ENCODE results near the gene TTC34. TPM values are rescaled to one million over a fixed set of nuclear protein-coding genes. Genes with fewer than 3 reads are reported as not detected.

Gene TTC34
- total RNA-seq, 4 donors from 2014 or later = 0.17 to 0.75 (median 0.27) TPM

GRCh38 chr1:2837823-2838222 lies 36.3 kb upstream of the TTC34 start:
- no peak for TF ChIP-seq CTCF (IDR thresholded peaks at IDR 0.05; ENCODE audit: low read depth)

- TF ChIP-seq CTCF (IDR thresholded peaks at IDR 0.05; ENCODE audit: low read depth) = no peak
Measured at GRCh38 chr1:2837316-2837715, 35.8 kb upstream of the TTC34 start.

- TF ChIP-seq CTCF (IDR thresholded peaks at IDR 0.05; ENCODE audit: low read depth) = no peak
Measured at GRCh38 chr1:2836333-2836970, 35.0 kb upstream of the TTC34 start.

GRCh38 chr1:2835650-2836159 lies 34.2 kb upstream of the TTC34 start:
- TF ChIP-seq CTCF (IDR thresholded peaks at IDR 0.05; ENCODE audit: low read depth) = no peak

GRCh38 chr1:2834741-2835564 lies 33.5 kb upstream of the TTC34 start:
- no peak for TF ChIP-seq CTCF (IDR thresholded peaks at IDR 0.05; ENCODE audit: low read depth)

GRCh38 chr1:2834146-2834475 lies 32.6 kb upstream of the TTC34 start:
- no peak for TF ChIP-seq CTCF (IDR thresholded peaks at IDR 0.05; ENCODE audit: low read depth)

- no peak for TF ChIP-seq CTCF (IDR thresholded peaks at IDR 0.05; ENCODE audit: low read depth)
Measured at GRCh38 chr1:2833454-2834145, 32.1 kb upstream of the TTC34 start.

Data from subcutaneous adipose tissue (tissue), 4 donors.